Measurements from ENCODE around the gene CEP112. TPM values are rescaled to one million over a fixed set of nuclear protein-coding genes. Genes with fewer than 3 reads are reported as not detected.

The CEP112 gene
- total and polyA plus RNA-seq, 5 experiments from 2014 or later, result 0.27 to 2.0 (median 1.7) TPM; not detected in 2

Other genes with a start within 250 kb of the CEP112 start
- gene APOH, start 37.3 kb upstream of the CEP112 start, total RNA-seq, result not detected
- gene APOH, start 37.3 kb upstream of the CEP112 start, polyA plus RNA-seq, result not detected
- 10 to 100 TPM; 90.6 to 97.3 TPM for gene PRKCA, start 110.5 kb upstream of the CEP112 start, total RNA-seq
- gene PRKCA, start 110.5 kb upstream of the CEP112 start, polyA plus RNA-seq, result 1 to 10 TPM; 1.3 to 5.8 (median 3.3) TPM